ENCODE measurements around the gene MAGED1.
"Not testable (repeated sequence)": the region's sequence is repeated elsewhere in the genome, so short reads cannot be mapped to it uniquely, and the experiment has no call there.

The MAGED1 gene

DNA sequence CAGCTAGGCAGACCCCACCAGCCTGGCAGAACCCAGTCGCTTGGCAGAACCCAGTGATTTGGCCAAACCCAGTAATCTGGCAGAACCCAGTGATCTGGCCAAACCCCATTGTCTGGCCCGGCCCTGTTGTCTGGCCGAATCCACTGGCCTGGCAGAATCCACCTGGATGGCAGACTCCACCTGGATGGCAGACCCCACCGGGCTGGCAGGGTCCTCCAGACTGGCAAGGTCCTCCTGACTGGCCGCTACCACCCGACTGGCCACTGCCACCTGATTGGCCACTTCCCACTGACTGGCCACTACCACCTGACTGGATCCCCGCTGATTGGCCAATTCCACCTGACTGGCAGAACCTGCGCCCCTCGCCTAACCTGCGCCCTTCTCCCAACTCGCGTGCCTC lies 3.2 kb downstream of the MAGED1 start:
- DNase-seq (ENCODE audit: low read depth in 2 of 2), result no peak

DNA sequence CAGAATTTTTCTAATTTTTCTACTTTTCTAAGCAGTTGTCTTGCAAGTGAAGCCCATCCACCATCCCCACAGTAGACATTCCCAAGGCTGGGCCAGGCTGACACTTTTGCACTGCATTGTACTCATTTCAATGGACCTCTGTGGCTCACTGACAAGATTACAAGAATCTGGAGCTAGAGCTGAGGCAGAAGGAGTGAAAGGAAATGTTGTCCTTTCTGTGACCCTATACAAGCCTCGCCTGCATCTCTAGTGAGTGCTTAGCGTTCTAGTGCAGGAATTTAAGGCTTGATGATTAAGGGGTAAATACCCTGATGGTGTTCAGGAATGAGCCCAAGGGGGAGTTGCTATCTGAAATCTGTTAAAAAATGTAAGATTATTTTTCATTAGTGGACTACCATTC lies 6.3 kb downstream of the MAGED1 start:
- no peak for DNase-seq (ENCODE audit: low read depth in 2 of 2)

DNA sequence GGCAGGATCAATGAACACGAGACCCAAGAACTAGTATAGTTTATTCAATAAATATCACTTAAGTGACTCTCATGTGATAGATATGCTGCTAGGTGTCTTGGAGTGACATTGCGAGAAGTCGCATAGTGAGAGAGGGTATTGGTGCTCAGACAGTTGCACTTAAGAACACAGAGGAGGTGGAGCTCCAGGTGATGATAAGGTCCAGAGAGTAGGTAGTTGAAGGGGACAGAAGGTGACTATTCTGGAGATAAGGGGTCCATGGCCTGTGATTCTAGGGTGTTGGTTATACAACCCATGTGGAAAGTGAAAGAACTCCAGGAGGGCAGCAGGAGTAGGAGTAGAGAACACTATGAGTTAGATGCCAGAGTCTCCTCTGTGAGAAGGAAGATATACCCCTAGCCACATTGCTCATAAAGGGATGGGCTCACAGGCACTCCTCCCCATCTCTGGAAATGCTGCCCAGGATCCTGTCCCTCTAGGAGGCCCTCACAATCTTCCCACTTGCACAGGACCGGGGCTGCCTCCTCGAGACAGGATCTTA lies 9.2 kb downstream of the MAGED1 start:
- no peak for DNase-seq (ENCODE audit: low read depth in 2 of 2)

DNA sequence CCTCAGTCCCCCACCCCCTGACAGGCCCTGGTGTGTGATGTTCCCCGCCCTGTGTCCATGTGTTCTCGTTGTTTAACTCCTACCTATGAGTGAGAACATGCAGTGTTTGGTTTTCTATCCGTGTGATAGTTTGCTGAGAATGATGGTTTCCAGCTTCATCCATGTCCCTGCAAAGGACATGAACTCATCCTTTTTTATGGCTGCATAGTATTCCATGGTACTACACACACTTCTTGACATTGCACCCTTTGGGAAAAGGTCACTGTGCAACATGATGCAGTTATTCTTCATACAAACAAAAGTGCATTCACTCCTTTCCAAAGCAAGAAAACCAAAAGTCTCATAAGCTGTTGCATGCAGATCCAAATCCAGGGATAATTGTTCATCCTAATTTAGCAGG lies 11.7 kb downstream of the MAGED1 start:
- DNase-seq (ENCODE audit: low read depth in 2 of 2), result not testable (repeated sequence)

DNA sequence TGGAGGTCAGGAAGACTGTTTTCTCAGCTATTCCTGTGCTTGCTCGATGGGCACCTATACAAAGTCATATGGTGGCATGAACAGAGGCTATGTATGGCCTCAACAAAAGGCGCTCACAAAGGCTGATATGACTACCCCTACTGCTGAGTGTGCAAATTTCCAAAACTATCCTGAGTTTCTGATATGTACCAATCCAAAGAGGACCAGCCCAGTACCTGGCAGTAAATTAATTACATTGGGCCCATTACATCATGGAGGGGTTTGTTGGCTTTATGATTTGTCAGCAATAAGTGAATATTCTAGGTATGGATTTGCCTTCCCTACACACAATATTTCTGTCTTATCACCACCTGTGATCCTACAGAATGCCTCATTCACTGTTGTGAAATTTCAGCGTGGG lies 12.3 kb downstream of the MAGED1 start:
- no peak for DNase-seq (ENCODE audit: low read depth in 2 of 2)

DNA sequence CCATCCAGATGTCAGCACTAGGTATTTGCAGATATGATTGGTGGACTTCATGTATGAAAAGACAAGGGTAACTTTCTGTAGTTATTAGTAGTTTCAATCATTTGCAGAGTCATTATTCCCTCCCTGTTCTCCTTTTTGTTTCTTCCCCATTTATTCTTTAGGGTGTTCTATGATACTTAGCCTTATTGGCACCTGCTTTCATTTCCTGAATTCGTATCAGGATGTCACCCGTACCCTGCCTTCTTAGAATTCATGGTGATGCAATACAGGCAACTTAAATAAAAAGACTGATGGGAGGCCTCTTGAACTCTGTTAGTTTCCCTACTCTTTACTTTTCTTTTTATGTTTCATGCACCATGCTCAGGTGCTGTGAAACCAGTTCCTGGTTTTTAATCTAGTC lies 24.2 kb downstream of the MAGED1 start:
- DNase-seq (ENCODE audit: low read depth in 2 of 2), result no peak

DNA sequence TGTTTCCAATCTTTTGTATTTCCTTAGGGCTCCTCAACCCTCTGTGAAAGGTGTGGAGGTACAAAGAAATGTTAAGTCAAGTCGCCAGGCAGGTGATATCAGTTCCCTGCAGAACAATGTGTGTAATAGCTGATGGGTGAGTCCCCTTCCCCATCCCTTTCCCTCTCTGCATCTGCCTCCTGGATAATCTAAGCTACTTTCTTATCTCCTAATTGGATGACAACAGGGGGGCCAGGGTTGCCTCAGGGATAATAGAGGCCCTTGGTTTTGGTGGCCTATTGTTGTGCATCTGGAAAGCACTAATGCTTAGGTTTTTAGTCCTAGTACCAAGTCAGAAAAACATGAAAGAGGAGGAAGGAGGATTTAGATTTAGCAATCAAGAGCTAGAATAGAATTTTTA lies 29.1 kb downstream of the MAGED1 start:
- DNase-seq (ENCODE audit: low read depth in 2 of 2), result no peak

DNA sequence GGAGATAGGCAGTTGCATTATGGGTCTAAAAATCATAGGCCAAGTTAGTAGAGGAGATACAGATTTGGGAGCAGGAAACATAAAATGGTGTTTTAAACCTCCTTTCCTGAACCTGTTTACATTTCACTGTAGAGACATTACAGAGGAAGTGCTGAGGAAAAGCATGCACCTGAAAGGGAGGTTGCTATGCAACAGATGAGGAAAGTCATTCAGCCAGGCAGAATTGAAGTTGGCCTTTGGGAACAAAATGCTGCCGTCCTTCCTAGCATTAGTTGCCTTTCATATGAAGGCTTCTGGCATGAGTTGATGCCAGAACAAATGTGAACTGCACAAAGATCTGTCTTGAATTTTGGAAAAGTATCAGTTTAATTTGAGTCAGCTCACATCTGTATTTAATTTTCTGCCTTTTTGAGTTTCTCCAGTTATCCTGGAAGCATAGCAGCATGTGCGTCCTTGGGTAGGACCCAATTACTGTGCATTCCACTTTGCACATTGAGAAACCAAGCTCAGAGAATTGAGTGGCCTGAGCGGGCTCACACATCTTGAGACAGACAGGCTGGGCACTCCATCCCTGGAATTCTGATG lies 38.2 kb downstream of the MAGED1 start:
- DNase-seq (ENCODE audit: low read depth in 2 of 2), result no peak
